Spinal cord (tissue), 10 donors: ENCODE measurements around the gene RAI14. TPM values are rescaled to one million over a fixed set of nuclear protein-coding genes. Genes with fewer than 3 reads are reported as not detected.

Experiments used
- DNase-seq, 6 donors: peaks; one replicate each; pipeline versions ENCODE4 v3.0.0 to v3.0.0-alpha.2; 2013 to 2015; ENCODE audit warnings: low spot score in 6 of 6, low read depth in 4 of 6
- H3K27ac ChIP-seq: one replicate; pipeline ENCODE4 v1.5.1; 2013; ENCODE audit warnings: low read depth, low read length, control low read depth
- H3K27me3 ChIP-seq: one replicate; pipeline ENCODE4 v1.6.1; 2013; ENCODE audit warnings: low read length; ENCODE audit not compliant: control insufficient read depth, insufficient read depth
- H3K36me3 ChIP-seq: one replicate; pipeline ENCODE4 v1.6.1; 2013; ENCODE audit warnings: low read length; ENCODE audit not compliant: control insufficient read depth, insufficient read depth
- H3K4me1 ChIP-seq: one replicate; pipeline ENCODE4 v1.6.1; 2013; ENCODE audit warnings: low read length; ENCODE audit not compliant: control insufficient read depth, insufficient read depth
- H3K4me3 ChIP-seq: one replicate; pipeline ENCODE4 v1.5.1; 2013; ENCODE audit warnings: low read depth, low read length, control low read depth
- H3K9me3 ChIP-seq: one replicate; pipeline ENCODE4 v1.6.1; 2013; ENCODE audit warnings: low read length; ENCODE audit not compliant: control insufficient read depth, insufficient read depth
- WGBS: methylation state at CpG from one replicate; pipeline ENCODE4 v1.1.5; 2013; ENCODE audit warnings: missing lambda C conversion rate; ENCODE audit not compliant: insufficient coverage; 5-methylcytosine and 5-hydroxymethylcytosine counted together
- polyA plus RNA-seq, 2 donors: library from polyadenylated mRNA; unstranded; fragments of 120-200 nt; gene quantifications; one replicate each; pipeline ENCODE4 v1.2.1, GENCODE V29; 2013; ENCODE audit not compliant: insufficient read length in 2 of 2
- total RNA-seq, 2 donors: library from RNA; depleted of rRNA in 1 of 2; stranded (reverse); fragments of 120-200 nt in 1 of 2; fragments of >200 nt in 1 of 2; gene quantifications; one replicate each; pipeline versions ENCODE4 v1.2.3 to v1.2.4, GENCODE V29; 2013 to 2014
- donor health status: healthy.

RAI14 gene
- total and polyA plus RNA-seq, 4 donors: 17.3 to 48.8 (median 26.9) TPM

DNA sequence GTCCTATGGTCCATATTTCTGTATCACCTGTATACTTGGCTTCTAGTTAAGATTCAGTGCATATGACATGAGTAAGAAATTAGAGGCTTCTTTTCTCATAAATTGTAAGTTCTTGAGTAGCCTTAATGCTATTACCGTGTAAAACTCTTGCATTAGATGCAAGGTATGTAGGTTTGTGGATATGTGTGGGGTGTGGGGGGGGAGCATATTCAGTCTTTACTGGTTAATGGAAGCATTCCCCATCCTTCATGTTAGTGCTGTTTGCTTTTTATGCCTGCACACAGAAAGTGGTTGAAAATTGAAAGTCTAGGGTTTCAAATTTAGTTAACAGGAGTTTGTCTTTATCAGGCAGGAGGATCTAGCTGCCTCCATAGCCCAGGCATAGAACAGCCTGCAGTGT lies 16.1 kb downstream of the RAI14 start:
- H3K27ac ChIP-seq: no peak overlapping the region
- H3K27me3 ChIP-seq: no peaks in the 10 kb centered on the region
- 88% methylated on average over 1 of the region's 1 CpG for WGBS
- no peaks in the 10 kb centered on the region for H3K9me3 ChIP-seq
- H3K4me3 ChIP-seq: no peak overlapping the region
- DNase-seq: no peak
- H3K36me3 ChIP-seq: peaks cover under 1% of the 10 kb centered on the region
- H3K4me1 ChIP-seq: peaks cover 3% of the 10 kb centered on the region

DNA sequence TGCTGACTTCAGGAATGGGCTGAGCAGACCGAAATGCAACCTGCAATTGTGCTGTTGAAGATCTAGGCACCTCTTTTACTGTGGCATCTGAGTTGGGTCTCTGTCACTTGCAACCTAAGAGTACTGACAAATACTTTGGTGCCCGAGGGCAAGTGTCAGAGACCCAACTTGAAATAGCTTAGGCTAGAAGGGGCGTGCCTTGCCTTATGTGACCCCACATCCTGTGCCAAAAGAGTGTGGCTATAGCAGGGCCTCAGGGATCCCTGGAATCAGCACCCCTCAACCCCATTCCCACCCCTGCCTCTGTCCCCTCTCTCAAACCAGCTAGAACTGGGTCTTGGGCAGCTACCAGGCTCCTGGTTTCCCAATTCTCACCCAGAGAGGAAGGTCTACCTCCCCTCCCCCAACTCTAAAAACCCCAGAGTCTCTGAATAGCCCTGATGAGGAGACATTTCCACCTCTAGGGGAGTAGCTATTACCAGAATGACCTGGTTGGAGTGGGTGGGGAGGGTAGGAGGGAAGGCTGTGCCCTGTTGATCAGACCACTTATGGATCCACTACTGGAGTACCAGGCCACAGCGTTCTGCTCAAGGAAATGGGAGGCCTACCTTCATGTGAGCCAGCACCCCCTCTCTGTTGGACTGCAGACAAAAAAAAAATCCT lies 17.5 kb downstream of the RAI14 start:
- no peaks in the 10 kb centered on the region for H3K36me3 ChIP-seq
- DNase-seq: no peak
- 100% methylated on average over 3 of the region's 4 CpGs for WGBS

DNA sequence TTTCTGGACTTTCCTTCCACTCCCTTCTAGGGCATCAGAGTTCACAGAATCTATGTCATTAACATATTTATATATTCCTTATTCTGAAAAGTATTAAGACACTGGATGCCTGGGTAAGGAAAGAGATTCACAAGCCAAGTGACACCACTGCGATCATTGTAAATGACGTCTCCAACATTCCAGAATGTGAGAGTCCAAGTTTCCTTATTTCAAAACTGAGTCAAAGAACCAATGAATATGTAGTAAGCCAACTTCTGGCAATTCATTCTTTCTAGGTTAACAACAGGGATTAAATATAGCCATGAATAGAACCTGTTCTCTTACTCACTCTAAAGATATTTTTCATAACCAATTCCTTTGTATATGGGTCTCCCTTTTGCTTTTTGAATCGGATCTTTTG lies 18.1 kb downstream of the RAI14 start:
- no CpG with 5 or more reads among the region's 3 CpGs for WGBS
- no peaks in the 10 kb centered on the region for H3K9me3 ChIP-seq
- no peaks in the 10 kb centered on the region for H3K36me3 ChIP-seq
- H3K27me3 ChIP-seq: no peaks in the 10 kb centered on the region
- peaks cover 3% of the 10 kb centered on the region for H3K4me1 ChIP-seq
- H3K4me3 ChIP-seq: no peak overlapping the region
- no peak overlapping the region for H3K27ac ChIP-seq
- no peak for DNase-seq

More for the DNA sequence above, 17.5 kb downstream of the RAI14 start:
- Histone ChIP-seq H3K27ac (no peak overlapping the region), H3K27me3 (no peaks in the 10 kb centered on the region), H3K9me3 (no peaks in the 10 kb centered on the region), H3K4me3 (no peak overlapping the region), H3K4me1 (peaks cover 3% of the 10 kb centered on the region)

DNA sequence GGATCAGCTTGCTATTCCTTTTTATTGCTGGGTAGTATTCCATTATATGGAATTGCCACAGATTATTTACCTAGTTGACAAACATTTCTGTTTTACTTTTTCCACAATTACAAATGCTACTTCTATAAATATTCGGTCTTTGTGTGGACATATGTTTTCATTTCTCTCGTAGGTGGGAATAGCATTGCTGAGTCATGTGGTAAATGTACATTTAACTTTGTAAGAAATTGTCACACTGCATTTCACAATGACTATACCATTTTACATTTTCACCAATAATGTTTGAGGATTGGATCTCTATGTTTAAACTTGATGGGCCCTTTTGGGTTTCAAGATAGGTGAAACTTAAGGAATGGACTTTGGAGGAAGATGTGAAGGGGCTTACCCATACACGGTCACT lies 19.7 kb downstream of the RAI14 start:
- DNase-seq: no peak
- Histone ChIP-seq H3K27me3 (no peaks in the 10 kb centered on the region), H3K36me3 (no peaks in the 10 kb centered on the region), H3K9me3 (no peaks in the 10 kb centered on the region), H3K27ac (no peak overlapping the region), H3K4me1 (no peaks in the 10 kb centered on the region), H3K4me3 (no peak overlapping the region)
- 100% methylated on average over 1 of the region's 3 CpGs for WGBS

DNA sequence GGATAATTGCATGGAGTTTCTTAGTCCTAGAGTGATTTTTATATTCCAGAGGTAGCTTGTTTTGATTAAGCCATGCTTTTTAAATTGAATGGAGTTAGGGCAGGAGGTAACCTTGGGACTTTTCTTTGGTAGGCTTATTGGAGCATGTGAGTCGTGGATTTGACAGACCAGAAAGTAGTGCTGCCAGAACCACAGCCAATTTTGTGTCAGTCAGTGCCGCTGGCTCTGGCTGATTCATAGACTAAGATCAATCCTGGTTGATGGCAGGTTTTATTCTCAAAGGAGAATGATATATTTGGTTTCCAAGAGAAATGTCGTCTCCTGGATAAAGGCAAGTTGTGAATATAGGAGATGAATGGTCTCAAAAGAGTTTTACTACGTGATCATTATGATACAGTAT lies 20.3 kb downstream of the RAI14 start:
- H3K27ac ChIP-seq: no peak overlapping the region
- DNase-seq: peak in 2 of 6 donors; percentile 41 to 43
- no peaks in the 10 kb centered on the region for H3K9me3 ChIP-seq
- WGBS: 60% methylated on average over 2 of the region's 4 CpGs
- H3K4me1 ChIP-seq: no peaks in the 10 kb centered on the region
- H3K36me3 ChIP-seq: no peaks in the 10 kb centered on the region
- no peaks in the 10 kb centered on the region for H3K27me3 ChIP-seq
- no peak overlapping the region for H3K4me3 ChIP-seq

DNA sequence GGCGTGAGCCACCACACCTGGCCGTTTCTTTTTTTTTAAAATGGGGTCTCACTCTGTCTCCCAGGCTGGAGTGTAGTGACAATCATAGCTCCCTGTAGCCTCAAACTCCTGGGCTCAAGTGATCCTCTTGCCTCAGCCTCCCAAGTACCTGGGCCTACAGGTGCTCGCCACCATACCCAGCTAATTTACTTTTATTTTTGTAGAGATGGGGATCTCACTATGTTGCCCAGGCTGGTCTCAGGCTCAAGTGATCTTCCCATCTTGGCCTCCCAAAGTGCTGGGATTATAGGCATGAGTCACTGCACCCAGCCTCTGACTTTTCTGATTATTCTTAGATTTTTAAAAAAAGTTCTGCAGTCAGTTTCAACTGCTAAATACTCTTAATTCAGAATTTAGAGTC lies 21.3 kb downstream of the RAI14 start:
- 88% methylated on average over 1 of the region's 3 CpGs for WGBS
- H3K9me3 ChIP-seq: no peaks in the 10 kb centered on the region
- no peak overlapping the region for H3K27ac ChIP-seq
- no peaks in the 10 kb centered on the region for H3K36me3 ChIP-seq
- no peaks in the 10 kb centered on the region for H3K27me3 ChIP-seq
- DNase-seq: no peak
- H3K4me1 ChIP-seq: no peaks in the 10 kb centered on the region
- no peak overlapping the region for H3K4me3 ChIP-seq

DNA sequence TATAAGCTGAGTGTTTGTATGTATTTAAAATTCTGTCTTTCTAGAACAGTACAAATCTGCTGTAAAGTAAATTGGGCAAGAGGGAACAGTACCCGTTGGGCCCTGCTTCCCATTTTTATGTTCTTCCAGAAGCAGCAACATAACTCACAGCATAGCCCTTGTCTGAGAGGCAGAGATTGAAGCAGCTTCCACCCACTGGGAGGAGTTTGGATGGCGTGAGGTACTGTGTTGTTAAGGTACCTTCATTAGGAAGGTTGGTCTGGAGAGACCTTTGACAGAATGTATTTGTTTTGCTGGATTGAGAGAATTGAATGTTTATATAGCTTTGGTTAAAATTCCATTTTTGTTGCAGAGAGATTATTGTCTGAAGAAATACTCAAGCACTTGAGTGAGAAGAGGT lies 24.8 kb downstream of the RAI14 start:
- no peaks in the 10 kb centered on the region for H3K4me1 ChIP-seq
- peak in 1 of 6 donors; percentile 43 for DNase-seq
- no peak overlapping the region for H3K4me3 ChIP-seq
- no peaks in the 10 kb centered on the region for H3K9me3 ChIP-seq
- no peak overlapping the region for H3K27ac ChIP-seq
- H3K27me3 ChIP-seq: no peaks in the 10 kb centered on the region
- H3K36me3 ChIP-seq: no peaks in the 10 kb centered on the region
- WGBS: 83% methylated on average over 1 of the region's 2 CpGs

- no peaks in the 10 kb centered on the region for H3K4me1 ChIP-seq
- H3K9me3 ChIP-seq: no peaks in the 10 kb centered on the region
- WGBS: 90% methylated on average over 4 of the region's 8 CpGs
- H3K4me3 ChIP-seq: no peak overlapping the region
- no peak for DNase-seq
- H3K27me3 ChIP-seq: no peaks in the 10 kb centered on the region
- no peak overlapping the region for H3K27ac ChIP-seq
- H3K36me3 ChIP-seq: no peaks in the 10 kb centered on the region
These were observed 26.9 kb downstream of the RAI14 start for GRCh38 chr5:34682926-34683623.

DNA sequence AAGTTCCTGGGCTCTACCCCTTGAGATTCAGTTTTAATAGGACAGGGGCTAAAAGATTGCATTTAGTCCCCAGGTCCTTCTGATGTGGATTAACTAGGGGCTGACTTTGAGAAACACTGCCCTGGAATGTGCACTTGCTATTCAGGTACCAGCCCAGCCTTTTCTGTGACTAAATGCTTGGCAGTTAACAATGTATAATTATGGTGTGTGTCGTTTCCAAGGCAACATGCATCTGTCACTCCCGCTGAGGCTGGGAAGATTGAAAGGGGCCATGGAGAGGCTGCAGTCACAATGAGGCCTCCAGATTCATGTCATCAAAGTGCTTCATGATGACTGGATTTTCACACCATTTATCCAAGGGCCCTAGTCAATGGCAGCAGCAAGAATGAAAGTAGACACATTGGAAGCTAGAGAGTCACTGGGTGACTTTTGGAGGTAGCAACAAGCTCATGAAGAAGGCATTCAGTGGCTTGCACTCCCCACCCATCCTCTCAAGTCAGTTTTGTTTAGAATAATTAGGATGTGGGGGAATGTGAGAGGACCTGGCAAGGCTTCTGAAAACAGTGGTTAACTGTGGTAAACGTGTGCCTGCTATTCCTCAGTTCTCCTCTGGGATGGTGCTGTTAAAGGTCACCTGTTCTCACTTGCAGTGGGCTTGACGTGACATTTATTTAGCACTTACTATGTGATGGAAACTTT lies 28.3 kb downstream of the RAI14 start:
- Histone ChIP-seq H3K4me1 (no peaks in the 10 kb centered on the region), H3K27ac (peak overlapping the region; percentile 59), H3K36me3 (peaks cover 2% of the 10 kb centered on the region), H3K27me3 (no peaks in the 10 kb centered on the region), H3K4me3 (no peak overlapping the region), H3K9me3 (no peaks in the 10 kb centered on the region)
- peak in 4 of 6 donors; percentile 15 to 89 (median 62) for DNase-seq
- 17% methylated on average over 1 of the region's 4 CpGs for WGBS
